GM13977 (cell line): Measurements from ENCODE around the gene TMEM217.
A peak's percentile ranks its signal among the peaks of the same experiment; 100 is the strongest.

Experiments
- DNase-seq: peaks from one replicate; pipeline ENCODE4 v3.0.0; 2012; ENCODE audit warnings: low spot score
- CTCF ChIP-seq: IDR thresholded peaks from 2 replicates; pipeline ENCODE4 v1.5.1; 2012; ENCODE audit warnings: mild to moderate bottlenecking, control low read depth; ENCODE audit not compliant: insufficient read depth; ENCODE audit errors: extremely low read depth, missing control alignments
- in situ Hi-C: fragments of 300-500 bp; cut with MboI; formaldehyde crosslinking; loops from one replicate; pipeline ENCODE4 v1.12.0; 2022; ENCODE audit warnings: low sequenced_read_pairs, low pct_unique_long_range_greater_than_20kb, mixed read lengths, inconsistent platforms; ENCODE audit not compliant: unreplicated experiment

TMEM217 gene

GRCh38 chr6:37288247-37288646 lies 30.3 kb upstream of the TMEM217 start:
- TF ChIP-seq CTCF = no peak
- DNase-seq = no peak
- in situ Hi-C loops = no loop called here

GRCh38 chr6:37287519-37288157 lies 29.7 kb upstream of the TMEM217 start:
- TF ChIP-seq CTCF = no peak
- DNase-seq = peak; percentile 42
- in situ Hi-C loops = no loop called here

- TF ChIP-seq CTCF = no peak
- DNase-seq = peak; percentile 42
- in situ Hi-C loops = no loop called here
Measured at GRCh38 chr6:37285861-37286311, 27.9 kb upstream of the TMEM217 start.

- no peak for DNase-seq
- in situ Hi-C loops = no loop called here
Measured at GRCh38 chr6:37284781-37285180, 26.8 kb upstream of the TMEM217 start.

GRCh38 chr6:37283671-37284151 lies 25.8 kb upstream of the TMEM217 start:
- TF ChIP-seq CTCF = no peak
- no peak for DNase-seq
- in situ Hi-C loops = no loop called here

More at GRCh38 chr6:37284781-37285180, 26.8 kb upstream of the TMEM217 start:
- TF ChIP-seq CTCF = no peak

- DNase-seq = no peak
- TF ChIP-seq CTCF = no peak
- in situ Hi-C loops = no loop called here
Measured at GRCh38 chr6:37283268-37283667, 25.3 kb upstream of the TMEM217 start.
